Measurements from ENCODE around the gene CTCF.

Gene CTCF

GRCh38 chr16:67608364-67608763, 46.0 kb downstream of the CTCF start:
- TF ChIP-seq, protein P1, sequence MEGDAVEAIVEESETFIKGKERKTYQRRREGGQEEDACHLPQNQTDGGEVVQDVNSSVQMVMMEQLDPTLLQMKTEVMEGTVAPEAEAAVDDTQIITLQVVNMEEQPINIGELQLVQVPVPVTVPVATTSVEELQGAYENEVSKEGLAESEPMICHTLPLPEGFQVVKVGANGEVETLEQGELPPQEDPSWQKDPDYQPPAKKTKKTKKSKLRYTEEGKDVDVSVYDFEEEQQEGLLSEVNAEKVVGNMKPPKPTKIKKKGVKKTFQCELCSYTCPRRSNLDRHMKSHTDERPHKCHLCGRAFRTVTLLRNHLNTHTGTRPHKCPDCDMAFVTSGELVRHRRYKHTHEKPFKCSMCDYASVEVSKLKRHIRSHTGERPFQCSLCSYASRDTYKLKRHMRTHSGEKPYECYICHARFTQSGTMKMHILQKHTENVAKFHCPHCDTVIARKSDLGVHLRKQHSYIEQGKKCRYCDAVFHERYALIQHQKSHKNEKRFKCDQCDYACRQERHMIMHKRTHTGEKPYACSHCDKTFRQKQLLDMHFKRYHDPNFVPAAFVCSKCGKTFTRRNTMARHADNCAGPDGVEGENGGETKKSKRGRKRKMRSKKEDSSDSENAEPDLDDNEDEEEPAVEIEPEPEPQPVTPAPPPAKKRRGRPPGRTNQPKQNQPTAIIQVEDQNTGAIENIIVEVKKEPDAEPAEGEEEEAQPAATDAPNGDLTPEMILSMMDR (IDR thresholded peaks at IDR 0.05; ENCODE audit: control extremely low read depth, extremely low read depth, low read depth, missing control alignments): no peak
- CTCF ChIA-PET: interaction anchor here (1.1 to 1.6 kb wide), 2 partner anchors 37 to 61 kb away, joined by 3 to 4 read pairs; partner anchors contain the start of gene CARMIL2
- peak; percentile 36 for DNase-seq (ENCODE audit: extremely low spot score)
- POLR2A ChIA-PET: interaction anchor here (0.6 kb wide), 1 partner anchor 62 kb away, joined by 4 read pairs; no protein-coding TSS in a partner anchor

GRCh38 chr16:67613808-67614207, 51.5 kb downstream of the CTCF start:
- POLR2A ChIA-PET: interaction anchor here (0.7 kb wide), 1 partner anchor 63 kb away, joined by 5 read pairs; no protein-coding TSS in a partner anchor
- CTCF ChIA-PET: interaction anchor here (1.1 to 2.6 kb wide), 8 partner anchors 9 to 203 kb away, joined by 3 to 8 read pairs (median 4); partner anchors contain the start of gene CARMIL2

DNA sequence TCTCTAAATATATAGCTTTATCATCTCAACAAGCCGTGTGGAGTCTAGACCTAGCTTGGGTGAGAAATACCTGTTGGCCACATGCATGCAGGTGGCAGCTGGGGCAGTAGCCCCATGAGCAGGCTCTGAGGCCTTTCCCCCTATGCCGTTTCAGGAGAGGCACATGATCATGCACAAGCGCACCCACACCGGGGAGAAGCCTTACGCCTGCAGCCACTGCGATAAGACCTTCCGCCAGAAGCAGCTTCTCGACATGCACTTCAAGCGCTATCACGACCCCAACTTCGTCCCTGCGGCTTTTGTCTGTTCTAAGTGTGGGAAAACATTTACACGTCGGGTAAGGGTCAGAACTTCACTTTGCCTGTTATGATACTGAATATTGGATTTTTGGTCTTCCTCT, 65.9 kb downstream of the CTCF start:
- POLR2A ChIA-PET: no interaction called here
- CTCF ChIA-PET: interaction anchor here (1.0 kb wide), 1 partner anchor 81 kb away, joined by 3 read pairs; no protein-coding TSS in a partner anchor
- TF ChIP-seq, protein P1 (IDR thresholded peaks at IDR 0.05; ENCODE audit: control extremely low read depth, extremely low read depth, low read depth, missing control alignments): no peak

More at GRCh38 chr16:67613808-67614207, 51.5 kb downstream of the CTCF start:
- TF ChIP-seq, protein P1 (IDR thresholded peaks at IDR 0.05; ENCODE audit: control extremely low read depth, extremely low read depth, low read depth, missing control alignments): peak; percentile 13
- no peak for DNase-seq (ENCODE audit: extremely low spot score)

GRCh38 chr16:67632415-67633172, 70.3 kb downstream of the CTCF start:
- TF ChIP-seq, protein P1 (IDR thresholded peaks at IDR 0.05; ENCODE audit: control extremely low read depth, extremely low read depth, low read depth, missing control alignments): no peak
- POLR2A ChIA-PET: no interaction called here
- no peak for DNase-seq (ENCODE audit: extremely low spot score)
- CTCF ChIA-PET: interaction anchor here (0.8 to 3.0 kb wide), 7 partner anchors 13 to 139 kb away, joined by 3 to 14 read pairs (median 8); partner anchors contain the start of genes CARMIL2 and CTCF

More for the DNA sequence above, 65.9 kb downstream of the CTCF start:
- no peak for DNase-seq (ENCODE audit: extremely low spot score)

- DNase-seq (ENCODE audit: extremely low spot score): no peak
- CTCF ChIA-PET: interaction anchor here (1.5 to 1.6 kb wide), 2 partner anchors 7 to 18 kb away, joined by 3 read pairs; no protein-coding TSS in a partner anchor
- TF ChIP-seq, protein P1 (IDR thresholded peaks at IDR 0.05; ENCODE audit: control extremely low read depth, extremely low read depth, low read depth, missing control alignments): no peak
- POLR2A ChIA-PET: no interaction called here
Observed at GRCh38 chr16:67636713-67637112, 74.4 kb downstream of the CTCF start.

DNA sequence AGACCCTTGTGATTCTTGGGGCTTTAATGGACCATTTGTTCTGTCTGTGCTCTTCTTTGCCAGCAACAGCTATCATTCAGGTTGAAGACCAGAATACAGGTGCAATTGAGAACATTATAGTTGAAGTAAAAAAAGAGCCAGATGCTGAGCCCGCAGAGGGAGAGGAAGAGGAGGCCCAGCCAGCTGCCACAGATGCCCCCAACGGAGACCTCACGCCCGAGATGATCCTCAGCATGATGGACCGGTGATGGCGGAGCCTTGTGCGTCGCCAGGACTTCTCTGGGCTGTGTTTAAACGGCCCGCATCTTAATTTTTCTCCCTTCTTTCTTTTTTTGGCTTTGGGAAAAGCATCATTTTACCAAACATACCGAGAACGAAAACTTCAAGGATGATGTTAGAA, 75.3 kb downstream of the CTCF start:
- ChIA-PET CTCF (interaction anchor here (1.3 to 10.5 kb wide), 4 partner anchors 19 to 158 kb away, joined by 3 to 157 read pairs (median 4); partner anchors contain the start of gene ATP6V0D1), POLR2A (no interaction called here)
- no peak for DNase-seq (ENCODE audit: extremely low spot score)
- TF ChIP-seq, protein P1 (IDR thresholded peaks at IDR 0.05; ENCODE audit: control extremely low read depth, extremely low read depth, low read depth, missing control alignments): no peak
